KOPT-K1 (cell line): ENCODE data around the gene SMIM7.

ENCODE experiments used
- H3K27ac ChIP-seq: fragments of 200-600 bp; sonication (generic); 2 replicates; pipeline ENCODE4 v1.5.1; 2016; ENCODE audit warnings: antibody characterized with exemption, mild to moderate bottlenecking, low read depth, low read length; ENCODE audit not compliant: poor library complexity, severe bottlenecking
- H3K36me3 ChIP-seq: fragments of 200-600 bp; sonication (generic); 2 replicates; pipeline ENCODE4 v1.5.1; 2017; ENCODE audit warnings: antibody characterized with exemption, mild to moderate bottlenecking, low read length, moderate library complexity; ENCODE audit not compliant: insufficient read depth
- H3K9me3 ChIP-seq: fragments of 200-600 bp; sonication (generic); 2 replicates; pipeline ENCODE4 v1.5.1; 2017; ENCODE audit warnings: antibody characterized with exemption, low read length, mild to moderate bottlenecking; ENCODE audit not compliant: insufficient read depth, poor library complexity, severe bottlenecking

The SMIM7 gene

DNA sequence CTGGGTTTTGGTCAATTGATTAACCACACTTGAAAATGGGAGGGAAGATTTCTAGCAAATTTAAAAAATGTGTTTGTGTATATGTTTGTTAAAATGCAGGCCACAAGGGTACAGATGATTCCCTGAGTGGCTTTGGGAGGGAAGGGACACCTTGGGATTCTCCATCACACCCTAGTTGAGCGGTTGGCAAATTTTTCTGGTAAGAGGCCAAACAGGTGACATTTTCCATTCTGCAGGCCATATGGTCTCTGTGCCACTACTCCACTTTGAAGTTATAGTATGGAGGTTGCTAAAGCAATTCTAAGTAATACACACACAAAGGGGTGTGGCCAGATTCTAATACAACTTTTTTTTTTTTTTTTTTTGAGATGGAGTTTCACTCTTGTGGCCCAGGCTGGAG, 19.0 kb downstream of the SMIM7 start:
- Histone ChIP-seq H3K9me3 (no peaks in the 10 kb centered on the region), H3K27ac (no peak overlapping the region), H3K36me3 (peaks cover 100% of the 10 kb centered on the region)

DNA sequence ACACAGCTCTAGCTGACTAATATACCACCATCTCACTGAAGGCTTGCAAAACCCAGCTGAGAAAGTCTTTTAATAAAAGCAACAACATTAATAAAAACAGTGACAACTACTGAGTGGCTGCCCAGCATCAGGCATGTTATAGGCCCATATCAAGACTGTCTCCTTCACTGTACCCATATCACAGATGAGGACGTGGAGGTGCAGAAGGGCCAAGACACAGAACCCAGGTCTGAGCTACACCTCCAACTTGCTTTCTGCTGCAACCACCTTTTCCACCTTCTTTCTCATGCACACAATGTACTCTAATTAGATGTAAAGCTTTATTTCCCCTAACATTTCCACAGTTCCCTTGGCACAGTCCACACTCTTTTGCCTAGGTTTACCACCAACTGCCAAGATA, 21.3 kb downstream of the SMIM7 start:
- Histone ChIP-seq H3K36me3 (peaks cover 98% of the 10 kb centered on the region), H3K9me3 (no peaks in the 10 kb centered on the region), H3K27ac (no peak overlapping the region)

DNA sequence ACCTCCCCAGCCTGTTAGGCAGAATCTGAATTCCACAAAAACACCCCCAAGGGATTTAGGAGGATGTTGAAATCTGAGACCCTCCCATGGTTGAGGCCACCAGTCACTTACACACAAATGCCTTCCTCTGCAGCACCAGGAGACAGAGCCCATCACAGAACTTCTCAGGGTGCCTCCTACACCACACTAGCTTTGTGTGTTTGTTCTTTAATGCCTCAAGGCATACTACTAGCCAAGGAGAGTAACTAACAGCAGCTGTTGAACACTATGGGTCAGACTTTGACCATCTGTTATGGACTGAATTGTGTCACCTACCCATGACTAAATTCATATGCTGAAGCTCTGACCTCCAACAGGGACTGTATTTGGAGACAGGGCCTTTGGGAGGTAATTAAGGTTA, 22.4 kb downstream of the SMIM7 start:
- Histone ChIP-seq H3K27ac (no peak overlapping the region), H3K9me3 (no peaks in the 10 kb centered on the region), H3K36me3 (peaks cover 98% of the 10 kb centered on the region)

DNA sequence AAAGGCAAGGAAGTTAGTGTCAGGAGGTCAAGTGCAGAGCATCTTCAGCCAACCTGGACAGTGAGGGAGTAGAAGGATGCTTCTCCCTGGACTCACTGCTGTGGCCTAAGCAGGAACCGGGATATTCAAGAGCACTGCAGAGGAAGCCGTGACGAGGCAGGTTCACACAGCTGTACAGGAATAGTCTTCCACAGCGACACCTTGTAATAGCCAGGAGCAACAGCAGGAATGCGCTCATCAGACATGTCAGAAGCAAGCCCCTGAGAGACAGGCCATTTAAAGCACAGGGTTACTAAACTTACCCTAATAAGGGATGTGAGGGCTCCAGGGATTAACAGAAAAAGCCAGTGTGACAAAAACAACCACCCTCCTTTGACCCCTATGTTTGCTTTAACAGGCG, 28.5 kb downstream of the SMIM7 start:
- peaks cover 65% of the 10 kb centered on the region for H3K36me3 ChIP-seq
- no peak overlapping the region for H3K27ac ChIP-seq
- H3K9me3 ChIP-seq = no peaks in the 10 kb centered on the region

DNA sequence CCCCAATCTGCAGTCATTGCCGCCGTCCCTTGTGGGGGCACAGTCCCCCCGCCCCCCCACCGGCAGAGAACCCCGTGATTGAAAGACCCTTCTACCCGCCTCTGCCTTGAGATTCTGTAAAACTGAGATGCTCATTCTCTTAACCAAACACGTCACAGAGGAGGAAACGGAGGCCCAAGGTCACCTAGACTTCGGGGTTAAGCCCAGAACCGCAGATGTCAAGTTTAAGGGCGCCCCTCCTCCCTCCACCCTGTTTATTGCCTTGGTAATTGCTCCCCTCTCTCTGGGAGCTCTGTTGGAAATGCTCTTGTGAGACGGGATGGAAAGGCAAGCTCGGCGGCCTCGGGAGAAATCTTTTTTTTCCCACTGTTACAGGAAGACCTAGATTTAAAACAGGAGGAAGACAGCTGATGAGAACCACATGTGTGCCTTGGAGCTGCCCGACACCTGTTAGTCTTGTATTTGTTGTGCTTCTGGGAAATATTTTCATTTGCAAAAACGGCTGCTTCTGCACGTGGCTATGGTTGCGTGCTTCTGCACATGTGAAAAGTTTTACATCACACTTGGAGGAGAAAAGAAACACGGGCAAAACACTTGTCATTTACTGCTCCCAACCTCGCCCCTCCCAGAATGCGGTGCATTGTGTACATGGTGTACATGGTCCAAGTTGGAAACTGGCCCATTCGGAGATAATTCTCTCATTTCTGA, 30.8 kb downstream of the SMIM7 start:
- H3K36me3 ChIP-seq = peaks cover 63% of the 10 kb centered on the region
- peak overlapping the region; percentile 95 for H3K27ac ChIP-seq
- H3K9me3 ChIP-seq = no peaks in the 10 kb centered on the region

DNA sequence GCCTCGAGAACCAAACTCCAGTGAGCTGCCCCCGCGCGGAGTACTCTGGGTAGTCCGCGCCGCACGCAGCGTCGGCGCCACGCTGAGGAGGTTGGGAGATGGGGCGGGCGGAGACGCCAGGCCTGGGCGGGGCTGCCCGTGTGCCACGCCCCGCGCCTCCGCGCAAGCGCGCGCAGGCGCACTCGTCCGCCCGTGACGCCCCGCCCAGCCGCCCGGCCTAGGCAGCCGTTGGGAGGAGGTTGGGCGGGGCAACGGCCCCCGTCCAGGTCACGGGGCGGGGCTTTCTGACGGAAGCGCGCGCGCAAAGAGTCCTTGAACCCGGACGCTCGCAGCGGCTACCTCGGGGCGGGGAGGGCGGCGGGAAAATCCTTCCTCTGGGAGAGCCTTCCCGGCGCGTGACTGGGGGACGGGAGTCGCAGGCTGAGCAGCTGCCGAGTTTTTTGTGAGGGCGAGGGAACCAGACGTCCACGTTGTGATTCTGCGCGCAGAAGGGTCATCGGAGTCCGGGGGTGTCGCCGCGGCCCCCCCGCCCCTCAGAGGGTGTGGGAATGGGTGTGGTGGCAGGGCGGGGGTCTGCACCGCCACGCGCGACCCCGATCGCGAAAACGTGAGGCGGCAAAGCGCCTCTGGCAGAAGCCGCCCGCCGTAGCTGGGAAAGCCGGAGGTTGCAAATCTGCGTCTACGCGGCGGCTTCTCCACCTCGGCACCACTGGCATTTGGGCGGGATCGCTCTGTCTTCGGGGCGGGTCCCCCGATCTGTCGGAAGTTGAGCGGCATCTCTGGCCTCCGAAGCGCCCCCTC, 31.6 kb downstream of the SMIM7 start, which contains the start of gene MED26:
Gene MED26, minus strand, starts transcription at position 22 of the 801 bp plus-strand sequence. CDS start 261 bp downstream, outside the sequence.
- peak within 1 kb of the TSS; percentile 95 for H3K27ac ChIP-seq
- peaks cover 63% of the 10 kb centered on the region for H3K36me3 ChIP-seq
- no peaks in the 10 kb centered on the region for H3K9me3 ChIP-seq

DNA sequence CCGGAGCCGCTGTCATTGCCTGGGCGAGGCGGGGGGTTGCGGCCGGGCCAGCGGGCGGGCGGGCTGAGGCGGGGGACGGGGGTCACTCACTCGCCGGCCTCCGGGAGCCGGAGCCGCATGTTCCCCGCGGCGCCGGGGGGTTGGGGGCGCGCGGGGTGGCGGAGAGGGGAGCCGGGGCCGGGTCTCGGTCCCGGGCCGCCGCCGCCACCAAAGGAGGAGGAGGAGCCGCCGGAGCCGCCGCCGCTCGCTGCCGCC, 32.1 kb downstream of the SMIM7 start:
- peaks cover 63% of the 10 kb centered on the region for H3K36me3 ChIP-seq
- H3K27ac ChIP-seq = peak overlapping the region; percentile 95

DNA sequence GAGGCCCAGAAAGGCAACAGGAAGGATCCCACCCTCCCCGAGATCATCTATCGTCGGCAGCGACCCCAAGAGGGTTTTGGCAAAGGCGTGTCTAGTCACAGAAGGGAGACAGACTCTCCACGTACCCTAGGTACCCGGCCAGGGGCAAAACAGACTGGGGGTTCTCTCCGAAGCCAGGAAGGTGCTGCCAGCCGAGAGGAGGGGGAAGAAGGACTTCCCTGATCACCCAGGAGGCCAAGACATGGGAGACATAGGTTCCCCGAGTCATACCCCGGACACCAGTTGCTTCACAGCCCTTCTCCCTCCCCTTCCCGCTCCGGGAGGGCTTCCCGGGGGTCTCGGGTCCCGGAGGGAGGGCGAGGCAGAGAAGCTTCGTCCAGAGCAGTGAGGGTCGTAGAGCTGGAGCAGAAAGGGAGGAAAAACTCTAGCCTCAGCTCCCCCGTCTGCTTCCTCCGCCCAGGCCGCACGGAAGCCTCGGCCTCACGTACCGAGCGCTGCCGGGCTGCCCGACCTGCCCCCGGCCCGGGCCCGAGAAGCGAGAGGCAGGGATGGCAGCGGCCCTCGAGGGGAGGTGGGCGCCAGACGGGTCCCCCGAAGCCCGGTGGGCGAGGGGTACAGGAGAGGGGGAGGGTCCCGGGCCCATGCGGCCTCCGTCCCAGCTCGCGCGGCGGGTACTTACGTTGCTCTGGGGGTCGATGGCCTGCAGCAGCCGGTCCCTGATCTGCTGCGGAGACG, 32.6 kb downstream of the SMIM7 start:
- H3K27ac ChIP-seq = peak overlapping the region; percentile 95
- H3K9me3 ChIP-seq = no peaks in the 10 kb centered on the region

More for the DNA sequence above, 32.1 kb downstream of the SMIM7 start:
- H3K9me3 ChIP-seq = no peaks in the 10 kb centered on the region

DNA sequence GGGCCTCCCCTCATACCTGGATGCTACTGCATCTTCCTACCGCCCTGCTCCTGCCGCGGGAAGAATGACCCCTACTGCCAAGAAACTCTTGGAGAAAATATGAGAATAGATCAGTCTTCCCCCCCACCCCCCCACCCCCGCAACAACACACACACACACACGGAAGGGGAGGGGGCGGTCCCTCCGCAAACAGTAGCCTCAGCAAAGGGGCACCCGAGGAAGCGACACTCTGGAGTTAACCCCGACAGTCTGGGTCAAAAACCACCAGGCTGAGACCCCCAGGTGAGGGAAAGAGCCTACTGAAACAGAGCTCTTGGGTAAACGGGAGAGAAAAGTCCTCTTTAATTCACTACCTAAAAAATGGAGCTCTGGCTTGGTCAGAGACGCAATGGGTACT, 33.1 kb downstream of the SMIM7 start:
- Histone ChIP-seq H3K27ac (peak overlapping the region; percentile 95), H3K36me3 (peaks cover 60% of the 10 kb centered on the region), H3K9me3 (no peaks in the 10 kb centered on the region)

More for the DNA sequence above, 32.6 kb downstream of the SMIM7 start:
- peaks cover 63% of the 10 kb centered on the region for H3K36me3 ChIP-seq

DNA sequence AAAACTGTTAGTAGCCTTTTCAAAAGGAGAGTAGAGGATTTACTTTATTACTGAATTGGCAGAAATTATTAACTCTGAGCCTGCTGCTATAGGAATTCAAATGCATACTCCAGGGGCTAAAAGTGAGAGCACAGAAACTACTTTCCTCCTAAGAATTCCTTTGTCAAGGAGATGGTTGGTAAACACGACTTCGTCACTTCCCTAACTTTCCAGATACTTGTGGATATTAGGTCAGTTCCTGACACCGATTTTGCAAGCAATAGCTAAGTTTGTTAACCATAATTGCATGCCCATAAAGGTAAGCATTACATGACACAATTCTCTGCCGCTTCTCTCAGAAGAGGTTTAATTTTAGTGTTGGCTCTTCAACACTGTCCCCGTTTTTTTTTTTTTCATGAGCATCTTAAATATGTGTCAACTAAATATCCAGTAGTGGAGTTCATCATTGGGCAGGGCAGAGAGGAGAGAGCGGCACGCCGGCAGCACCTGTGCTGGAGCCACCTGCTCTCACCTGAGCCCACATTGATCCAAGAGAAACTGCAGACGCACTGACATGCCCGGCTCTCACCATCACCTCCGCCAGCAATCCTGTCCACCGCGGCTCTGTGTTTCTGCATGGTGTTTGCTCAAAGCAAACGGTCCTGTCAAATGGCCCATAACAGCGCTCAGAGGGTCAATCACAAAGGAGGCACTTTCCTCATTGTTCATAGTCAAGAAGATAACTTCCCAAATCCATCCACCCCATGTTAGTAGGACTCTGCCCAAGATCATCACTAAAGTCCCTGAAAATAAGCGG, 34.6 kb downstream of the SMIM7 start:
- H3K27ac ChIP-seq = no peak overlapping the region
- H3K9me3 ChIP-seq = no peaks in the 10 kb centered on the region
- H3K36me3 ChIP-seq = peaks cover 46% of the 10 kb centered on the region

DNA sequence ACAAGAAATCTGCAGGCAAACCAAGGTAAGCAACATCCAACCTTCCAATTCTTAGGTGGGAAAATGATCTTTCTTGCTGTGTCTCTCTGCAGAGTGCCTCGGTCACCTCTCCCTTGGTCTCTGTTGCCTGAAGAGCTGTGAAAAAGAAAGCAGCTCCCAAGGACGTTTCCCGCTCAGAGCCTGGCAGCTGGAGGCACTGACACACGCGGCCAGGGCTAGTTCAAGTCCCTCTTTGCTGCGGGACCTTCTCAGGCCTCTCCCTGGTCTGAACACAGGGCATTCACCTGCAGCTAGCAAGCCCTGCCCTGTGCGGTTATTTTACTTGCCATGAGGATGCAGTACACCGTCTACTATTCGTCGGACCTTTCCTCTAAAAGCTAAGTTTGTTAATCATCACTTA, 35.7 kb downstream of the SMIM7 start:
- H3K9me3 ChIP-seq = no peaks in the 10 kb centered on the region
- no peak overlapping the region for H3K27ac ChIP-seq
- peaks cover 40% of the 10 kb centered on the region for H3K36me3 ChIP-seq

DNA sequence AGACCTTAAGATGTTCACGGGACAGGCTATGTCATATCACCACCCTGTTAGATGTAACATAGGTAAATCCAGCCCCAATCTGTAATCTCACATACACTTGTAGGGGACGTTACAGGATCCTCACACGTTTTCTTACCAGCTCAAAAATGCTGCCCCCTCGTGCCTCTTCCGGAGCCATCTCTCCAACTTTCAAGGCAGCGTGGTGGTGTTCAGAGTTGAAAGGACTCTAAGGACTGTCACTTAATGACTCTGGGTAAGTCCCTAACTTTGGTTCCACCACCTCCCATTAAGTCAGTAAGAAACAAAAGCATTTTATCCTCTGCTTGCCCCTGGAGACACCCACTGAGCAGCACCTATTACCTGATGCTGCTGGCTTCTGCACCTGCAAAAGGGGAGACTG, 36.4 kb downstream of the SMIM7 start:
- H3K27ac ChIP-seq = no peak overlapping the region
- no peaks in the 10 kb centered on the region for H3K9me3 ChIP-seq
- peaks cover 40% of the 10 kb centered on the region for H3K36me3 ChIP-seq

DNA sequence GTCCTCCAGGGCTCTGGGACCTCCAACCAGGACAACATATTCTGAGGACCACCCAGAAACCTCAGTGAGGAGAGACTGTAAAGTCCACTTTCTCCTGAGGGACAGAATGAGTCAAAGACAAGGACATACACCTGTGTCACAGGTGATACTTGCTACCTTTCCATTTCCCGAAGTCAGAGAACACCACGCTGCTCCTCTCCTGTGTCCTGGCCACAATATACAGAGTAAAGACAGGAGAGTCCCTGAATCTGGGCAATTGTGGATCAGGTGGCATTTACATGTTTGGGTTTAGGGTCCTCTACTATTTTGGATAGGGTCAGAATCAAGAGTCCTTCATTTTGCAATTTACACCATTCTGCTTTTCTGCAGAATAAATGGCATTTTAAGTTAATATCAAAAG, 36.9 kb downstream of the SMIM7 start:
- no peaks in the 10 kb centered on the region for H3K9me3 ChIP-seq
- H3K36me3 ChIP-seq = peaks cover 40% of the 10 kb centered on the region
- no peak overlapping the region for H3K27ac ChIP-seq

DNA sequence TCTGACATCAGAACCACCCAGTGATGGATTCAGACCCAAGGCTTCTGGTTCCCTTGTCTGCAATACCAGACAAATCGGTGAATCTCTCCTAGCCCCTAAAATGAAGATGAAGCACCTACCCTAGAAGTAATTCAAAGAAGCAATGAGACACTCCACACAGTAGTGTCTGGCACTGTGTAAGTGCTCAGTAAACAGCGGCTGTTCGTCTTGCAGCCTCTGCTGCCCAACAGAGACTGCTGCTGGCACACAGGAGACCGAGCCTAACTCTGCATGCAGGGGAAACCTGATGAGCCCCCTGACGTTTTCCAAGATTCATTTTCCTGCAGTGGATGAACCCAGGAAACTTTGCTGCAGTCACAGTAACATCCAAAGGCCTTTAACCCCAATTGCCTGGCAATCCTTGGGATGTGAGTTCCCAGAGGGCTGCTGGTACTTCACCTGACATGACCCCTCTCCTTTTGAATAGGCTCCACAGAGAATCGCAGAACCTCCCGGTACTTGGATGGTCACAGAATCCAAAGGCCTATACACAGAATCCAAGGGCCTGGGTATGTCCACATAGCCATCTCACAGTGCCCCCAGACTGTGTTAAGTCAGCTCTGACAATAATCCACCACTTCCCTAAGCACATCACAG, 38.7 kb downstream of the SMIM7 start:
- H3K27ac ChIP-seq = no peak overlapping the region
- no peaks in the 10 kb centered on the region for H3K9me3 ChIP-seq
- peaks cover 40% of the 10 kb centered on the region for H3K36me3 ChIP-seq
